Muscle of leg (tissue), 11 donors: ENCODE measurements around the gene SLC52A3. TPM values are rescaled to one million over a fixed set of nuclear protein-coding genes. Genes with fewer than 3 reads are reported as not detected.
"Not testable (repeated sequence)": the region's sequence is repeated elsewhere in the genome, so short reads cannot be mapped to it uniquely, and the experiment has no call there.

Source experiments
- DNase-seq: peaks from one replicate; pipeline ENCODE4 v3.0.0; 2013
- H3K27ac ChIP-seq: one replicate; pipeline ENCODE4 v1.5.1; 2013; ENCODE audit warnings: mild to moderate bottlenecking, low read length, control low read depth
- H3K27me3 ChIP-seq: one replicate; pipeline ENCODE4 v1.6.1; 2013; ENCODE audit warnings: low read length; ENCODE audit not compliant: control insufficient read depth, insufficient read depth
- H3K36me3 ChIP-seq: one replicate; pipeline ENCODE4 v1.6.1; 2013; ENCODE audit warnings: low read length; ENCODE audit not compliant: control insufficient read depth, insufficient read depth
- H3K4me1 ChIP-seq: one replicate; pipeline ENCODE4 v1.6.1; 2013; ENCODE audit warnings: low read length; ENCODE audit not compliant: control insufficient read depth, insufficient read depth
- H3K4me3 ChIP-seq: one replicate; pipeline ENCODE4 v1.5.1; 2013; ENCODE audit warnings: low read length, control low read depth
- H3K9me3 ChIP-seq: replicated peaks from 2 replicates; pipeline ENCODE4 v1.6.1; 2013; ENCODE audit warnings: low read depth, low read length; ENCODE audit not compliant: control insufficient read depth
- WGBS: methylation state at CpG from one replicate; pipeline ENCODE4 v1.1.5; 2013; ENCODE audit warnings: missing lambda C conversion rate; ENCODE audit not compliant: insufficient coverage; 5-methylcytosine and 5-hydroxymethylcytosine counted together
- polyA plus RNA-seq, 8 donors: library from polyadenylated mRNA; unstranded; fragments of 120-200 nt; gene quantifications; one replicate each; pipeline versions ENCODE4 v1.2.1 to v1.2.3, GENCODE V29; 2013; ENCODE audit warnings: inconsistent platforms in 1 of 8, low replicate concordance in 1 of 8; ENCODE audit not compliant: insufficient read length in 8 of 8, insufficient read depth in 1 of 8
- total RNA-seq: library from RNA; stranded (reverse); fragments of 120-200 nt; gene quantifications from one replicate; pipeline ENCODE4 v1.2.4, GENCODE V29; 2013

The SLC52A3 gene
- total and polyA plus RNA-seq, 9 donors: 0.22 to 0.69 (median 0.49) TPM

GRCh38 chr20:733861-734260 lies 34.4 kb downstream of the SLC52A3 start:
- H3K36me3 ChIP-seq: no peaks in the 10 kb centered on the region
- H3K4me3 ChIP-seq: no peak overlapping the region
- no peaks in the 10 kb centered on the region for H3K9me3 ChIP-seq
- 23% methylated on average over 7 of the region's 7 CpGs for WGBS
- DNase-seq: no peak
- H3K27ac ChIP-seq: no peak overlapping the region
- H3K4me1 ChIP-seq: peaks cover under 1% of the 10 kb centered on the region
- H3K27me3 ChIP-seq: peaks cover 9% of the 10 kb centered on the region

GRCh38 chr20:732727-733126 lies 35.6 kb downstream of the SLC52A3 start:
- H3K27me3 ChIP-seq: peaks cover 19% of the 10 kb centered on the region
- no peak overlapping the region for H3K27ac ChIP-seq
- no peaks in the 10 kb centered on the region for H3K9me3 ChIP-seq
- no peak for DNase-seq
- H3K4me1 ChIP-seq: peaks cover 6% of the 10 kb centered on the region
- 54% methylated on average over 2 of the region's 3 CpGs for WGBS
- no peaks in the 10 kb centered on the region for H3K36me3 ChIP-seq
- no peak overlapping the region for H3K4me3 ChIP-seq

- Histone ChIP-seq H3K4me1 (peaks cover 6% of the 10 kb centered on the region), H3K27ac (no peak overlapping the region), H3K36me3 (no peaks in the 10 kb centered on the region), H3K4me3 (no peak overlapping the region), H3K27me3 (peaks cover 24% of the 10 kb centered on the region), H3K9me3 (no peaks in the 10 kb centered on the region)
- WGBS: 39% methylated on average over 5 of the region's 8 CpGs
- no peak for DNase-seq
Observed at GRCh38 chr20:731891-732560, 36.3 kb downstream of the SLC52A3 start.

- peaks cover 42% of the 10 kb centered on the region for H3K27me3 ChIP-seq
- peaks cover 6% of the 10 kb centered on the region for H3K4me1 ChIP-seq
- no CpG with 5 or more reads among the region's 3 CpGs for WGBS
- no peak overlapping the region for H3K27ac ChIP-seq
- H3K9me3 ChIP-seq: no peaks in the 10 kb centered on the region
- no peak overlapping the region for H3K4me3 ChIP-seq
- no peaks in the 10 kb centered on the region for H3K36me3 ChIP-seq
- no peak for DNase-seq
Observed at GRCh38 chr20:730005-730404, 38.3 kb downstream of the SLC52A3 start.

GRCh38 chr20:728256-728944 lies 39.9 kb downstream of the SLC52A3 start:
- Histone ChIP-seq H3K36me3 (no peaks in the 10 kb centered on the region), H3K4me3 (peak overlapping the region; percentile 19), H3K4me1 (peaks cover 6% of the 10 kb centered on the region), H3K9me3 (no peaks in the 10 kb centered on the region), H3K27me3 (peaks cover 46% of the 10 kb centered on the region), H3K27ac (no peak overlapping the region)
- WGBS: under 1% methylated on average over 45 of the region's 60 CpGs
- DNase-seq: peak; percentile 55

GRCh38 chr20:726160-726559 lies 42.1 kb downstream of the SLC52A3 start:
- DNase-seq: no peak
- Histone ChIP-seq H3K27ac (no peak overlapping the region), H3K4me3 (no peak overlapping the region), H3K36me3 (no peaks in the 10 kb centered on the region), H3K9me3 (no peaks in the 10 kb centered on the region), H3K4me1 (peaks cover 6% of the 10 kb centered on the region), H3K27me3 (peaks cover 48% of the 10 kb centered on the region)
- WGBS: 29% methylated on average over 2 of the region's 4 CpGs

- Histone ChIP-seq H3K36me3 (no peaks in the 10 kb centered on the region), H3K27ac (no peak overlapping the region), H3K27me3 (peaks cover 48% of the 10 kb centered on the region), H3K4me1 (peaks cover 6% of the 10 kb centered on the region), H3K9me3 (no peaks in the 10 kb centered on the region), H3K4me3 (no peak overlapping the region)
- no peak for DNase-seq
- WGBS: 50% methylated on average over 2 of the region's 7 CpGs
Observed at GRCh38 chr20:725491-725890, 42.8 kb downstream of the SLC52A3 start.

GRCh38 chr20:724797-725196 lies 43.5 kb downstream of the SLC52A3 start:
- not testable (repeated sequence) for H3K36me3 ChIP-seq, H3K4me1 ChIP-seq, H3K9me3 ChIP-seq, DNase-seq, H3K4me3 ChIP-seq, H3K27ac ChIP-seq
- H3K27me3 ChIP-seq: peaks cover 48% of the 10 kb centered on the region
- 82% methylated on average over 7 of the region's 7 CpGs for WGBS

- WGBS: 40% methylated on average over 8 of the region's 8 CpGs
- Histone ChIP-seq H3K27ac (no peak overlapping the region), H3K9me3 (no peaks in the 10 kb centered on the region), H3K27me3 (peaks cover 45% of the 10 kb centered on the region), H3K4me1 (peaks cover 4% of the 10 kb centered on the region), H3K4me3 (no peak overlapping the region), H3K36me3 (no peaks in the 10 kb centered on the region)
- DNase-seq: no peak
Observed at GRCh38 chr20:723756-724155, 44.5 kb downstream of the SLC52A3 start.

- Histone ChIP-seq H3K4me1 (no peaks in the 10 kb centered on the region), H3K9me3 (no peaks in the 10 kb centered on the region), H3K27ac (no peak overlapping the region), H3K27me3 (peaks cover 38% of the 10 kb centered on the region), H3K4me3 (no peak overlapping the region), H3K36me3 (no peaks in the 10 kb centered on the region)
- no peak for DNase-seq
- 67% methylated on average over 8 of the region's 11 CpGs for WGBS
Observed at GRCh38 chr20:722822-723644, 45.3 kb downstream of the SLC52A3 start.
